HEK293 (cell line): ENCODE results near the gene HOXB8.

Experiments
- CTCF ChIA-PET: fragments of 350-600 bp; formaldehyde crosslinking; extraction: SDS; loops from one replicate; lab custom pipeline; 2021; ENCODE audit warnings: antibody characterized with exemption; lab: Yijun Ruan, JAX
- POLR2A ChIA-PET: fragments of 300-600 bp; formaldehyde crosslinking; extraction: SDS; loops from one replicate; lab custom pipeline; 2020; ENCODE audit warnings: antibody characterized with exemption, inconsistent platforms; lab: Yijun Ruan, JAX
- H3K27ac ChIP-seq: fragments of 200-500 bp; sonication (Bioruptor generic); 2 replicates; pipeline ENCODE4 v1.5.1; 2014; ENCODE audit warnings: low read depth, low read length, control low read depth, inconsistent platforms; ENCODE audit errors: extremely low read depth
- H3K36me3 ChIP-seq, 2 experiments: fragments of 200-500 bp in 1 of 2; sonication (Bioruptor generic) in 1 of 2; 1 replicate in 1 of 2; 2 replicates in 1 of 2; pipeline ENCODE4 v1.5.1; 2014 to 2017; ENCODE audit warnings: inconsistent platforms in 2 of 2, low read length in 2 of 2; ENCODE audit not compliant: control insufficient read depth in 2 of 2, insufficient read depth in 1 of 2
- H3K4me1 ChIP-seq: fragments of 200-500 bp; sonication (Bioruptor generic); 2 replicates; pipeline ENCODE4 v1.5.1; 2014; ENCODE audit warnings: mild to moderate bottlenecking, low read length, inconsistent platforms; ENCODE audit not compliant: control insufficient read depth, insufficient read depth
- H3K4me3 ChIP-seq: 2 replicates; pipeline ENCODE4 v1.5.1; 2011; ENCODE audit warnings: low read depth, mild to moderate bottlenecking, control low read depth, low read length, moderate library complexity
- H3K9me3 ChIP-seq: fragments of 200-500 bp; sonication (Bioruptor generic); 2 replicates; pipeline ENCODE4 v1.5.1; 2014; ENCODE audit warnings: low read depth, low read length, inconsistent platforms; ENCODE audit not compliant: control insufficient read depth, insufficient read depth
- KLF16 ChIP-seq: fragments of 450-650 bp; formaldehyde crosslinking; IDR thresholded peaks from 2 replicates; pipeline ENCODE4 v1.5.1; 2017; ENCODE audit warnings: missing biosample characterization, missing genetic modification characterization
- KLF7 ChIP-seq: fragments of 450-650 bp; formaldehyde crosslinking; IDR thresholded peaks from 2 replicates; pipeline ENCODE4 v1.5.1; 2016; ENCODE audit warnings: missing biosample characterization, missing genetic modification characterization, borderline replicate concordance
- MEIS1 ChIP-seq: sonication (generic); formaldehyde crosslinking; IDR thresholded peaks from 2 replicates; pipeline ENCODE4 v1.8.1; 2022; ENCODE audit warnings: missing genetic modification reagents, mild to moderate bottlenecking, borderline replicate concordance
- SETDB1 ChIP-seq: IDR thresholded peaks from one replicate; pipeline ENCODE4 v1.6.1; 2017; ENCODE audit warnings: mild to moderate bottlenecking, low read length, moderate library complexity, mixed read lengths; ENCODE audit not compliant: insufficient read length
- ZBTB10 ChIP-seq: fragments of 450-650 bp; formaldehyde crosslinking; IDR thresholded peaks from 2 replicates; pipeline ENCODE4 v1.5.1; 2016; ENCODE audit warnings: missing biosample characterization, missing genetic modification characterization
- ZBTB20 ChIP-seq: fragments of 450-650 bp; formaldehyde crosslinking; IDR thresholded peaks from 2 replicates; pipeline ENCODE4 v1.5.1; 2016; ENCODE audit warnings: missing biosample characterization, missing genetic modification characterization
- ZBTB8A ChIP-seq: fragments of 450-650 bp; formaldehyde crosslinking; IDR thresholded peaks from 2 replicates; pipeline ENCODE4 v1.5.1; 2016; ENCODE audit warnings: missing biosample characterization, missing genetic modification characterization
- ZFP69B ChIP-seq: fragments of 450-650 bp; formaldehyde crosslinking; IDR thresholded peaks from 2 replicates; pipeline ENCODE4 v1.5.1; 2016; ENCODE audit warnings: missing biosample characterization, missing genetic modification characterization
- ZNF114 ChIP-seq: fragments of 450-650 bp; formaldehyde crosslinking; IDR thresholded peaks from 2 replicates; pipeline ENCODE4 v1.5.0; 2017; ENCODE audit warnings: missing biosample characterization, missing genetic modification characterization
- ZNF132 ChIP-seq: fragments of 450-650 bp; formaldehyde crosslinking; IDR thresholded peaks from 2 replicates; pipeline ENCODE4 v1.5.1; 2017; ENCODE audit warnings: missing biosample characterization, missing genetic modification characterization, borderline replicate concordance
- ZNF18 ChIP-seq: fragments of 450-650 bp; formaldehyde crosslinking; IDR thresholded peaks from 2 replicates; pipeline ENCODE4 v1.5.1; 2016; ENCODE audit warnings: missing biosample characterization, missing genetic modification characterization
- ZNF558 ChIP-seq: fragments of 450-650 bp; formaldehyde crosslinking; IDR thresholded peaks from 2 replicates; pipeline ENCODE4 v1.5.1; 2016; ENCODE audit warnings: missing biosample characterization, missing genetic modification characterization
- ZNF600 ChIP-seq: fragments of 450-650 bp; formaldehyde crosslinking; IDR thresholded peaks from 2 replicates; pipeline ENCODE4 v1.5.1; 2016; ENCODE audit warnings: missing biosample characterization, missing genetic modification characterization
- ZNF629 ChIP-seq: fragments of 450-650 bp; formaldehyde crosslinking; IDR thresholded peaks from 2 replicates; pipeline ENCODE4 v1.5.1; 2017; ENCODE audit warnings: missing biosample characterization, missing genetic modification characterization
- TF ChIP-seq, protein P1 (sequence below): fragments of 450-650 bp; formaldehyde crosslinking; IDR thresholded peaks from 2 replicates; pipeline ENCODE4 v1.5.1; 2016; ENCODE audit warnings: missing biosample characterization, missing genetic modification characterization, low read depth
- TF ChIP-seq, protein P2 (sequence below): fragments of 450-650 bp; formaldehyde crosslinking; IDR thresholded peaks from 2 replicates; pipeline ENCODE4 v1.5.1; 2016; ENCODE audit warnings: missing biosample characterization, missing genetic modification characterization

The HOXB8 gene

GRCh38 chr17:48608494-48608834 is 6.6 kb downstream of the HOXB8 start:
- CTCF ChIA-PET: interaction anchor here (0.6 to 2.4 kb wide), 8 partner anchors 10 to 633 kb away, joined by 3 to 12 read pairs (median 3); no protein-coding TSS in a partner anchor
- H3K4me3 ChIP-seq: no peak overlapping the region
- TF ChIP-seq KLF16: no peak
- no peak for TF ChIP-seq ZBTB20 (tag by site-specific recombination)
- TF ChIP-seq ZNF558 (tag by site-specific recombination): no peak
- TF ChIP-seq ZBTB8A (tag by site-specific recombination): peak; percentile 34; the same call in 1 of the 2 replicates
- TF ChIP-seq, protein P1, sequence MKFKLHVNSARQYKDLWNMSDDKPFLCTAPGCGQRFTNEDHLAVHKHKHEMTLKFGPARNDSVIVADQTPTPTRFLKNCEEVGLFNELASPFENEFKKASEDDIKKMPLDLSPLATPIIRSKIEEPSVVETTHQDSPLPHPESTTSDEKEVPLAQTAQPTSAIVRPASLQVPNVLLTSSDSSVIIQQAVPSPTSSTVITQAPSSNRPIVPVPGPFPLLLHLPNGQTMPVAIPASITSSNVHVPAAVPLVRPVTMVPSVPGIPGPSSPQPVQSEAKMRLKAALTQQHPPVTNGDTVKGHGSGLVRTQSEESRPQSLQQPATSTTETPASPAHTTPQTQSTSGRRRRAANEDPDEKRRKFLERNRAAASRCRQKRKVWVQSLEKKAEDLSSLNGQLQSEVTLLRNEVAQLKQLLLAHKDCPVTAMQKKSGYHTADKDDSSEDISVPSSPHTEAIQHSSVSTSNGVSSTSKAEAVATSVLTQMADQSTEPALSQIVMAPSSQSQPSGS (tag by site-specific recombination): no peak
- no peak for TF ChIP-seq ZFP69B
- TF ChIP-seq SETDB1: no peak
- TF ChIP-seq, all 188 proteins: peak for 1
- H3K36me3 ChIP-seq: peaks cover 7 to 15% of the 10 kb centered on the region in 2 experiments
- POLR2A ChIA-PET: interaction anchor here (1.2 to 2.4 kb wide), 2 partner anchors 7 to 560 kb away, joined by 3 to 8 read pairs; no protein-coding TSS in a partner anchor
- peaks cover 26% of the 10 kb centered on the region for H3K4me1 ChIP-seq
- H3K27ac ChIP-seq: no peak overlapping the region
- H3K9me3 ChIP-seq: no peaks in the 10 kb centered on the region

DNA sequence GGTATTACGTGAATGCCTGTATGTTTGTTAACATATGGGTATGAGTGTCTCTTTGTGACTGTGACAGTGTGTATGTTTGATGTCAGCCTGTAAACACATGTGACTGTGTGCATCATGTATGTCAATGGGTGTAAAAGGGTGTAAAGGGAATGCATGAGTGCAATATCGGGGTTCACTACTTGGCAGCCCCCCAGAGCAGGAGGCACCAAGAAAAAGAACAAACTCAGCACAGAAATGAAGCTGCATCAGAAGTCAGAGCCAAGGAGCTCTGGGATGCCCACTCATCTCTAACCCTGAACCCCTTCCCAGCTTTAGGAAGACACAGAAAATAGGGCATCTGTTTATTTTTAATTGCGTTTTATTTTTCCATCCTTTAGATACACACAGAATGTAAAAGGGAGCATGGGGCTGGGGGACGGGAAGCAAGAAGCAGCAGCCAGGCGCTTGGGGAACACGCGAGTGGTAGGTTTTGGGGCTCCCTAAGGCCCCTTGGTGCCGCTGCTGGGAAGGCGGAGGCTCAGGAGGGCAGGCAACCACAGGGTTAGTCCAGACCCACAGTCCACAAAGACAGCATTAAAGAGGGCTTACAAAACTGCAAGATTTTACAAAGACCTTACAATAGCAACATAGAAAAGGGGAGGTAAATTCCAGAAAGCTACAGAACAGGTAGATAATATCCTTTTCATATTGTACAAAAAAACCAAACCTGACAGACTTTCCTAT is 8.0 kb downstream of the HOXB8 start:
- H3K9me3 ChIP-seq: no peaks in the 10 kb centered on the region
- peaks cover 24% of the 10 kb centered on the region for H3K4me1 ChIP-seq
- ChIA-PET CTCF (interaction anchor here (0.6 to 2.0 kb wide), 2 partner anchors 265 to 271 kb away, joined by 3 to 4 read pairs; no protein-coding TSS in a partner anchor), POLR2A (interaction anchor here (1.1 kb wide), 1 partner anchor 19 kb away, joined by 6 read pairs; the partner anchor contains the start of gene HOXB9)
- peaks cover 7 to 15% of the 10 kb centered on the region in 2 experiments for H3K36me3 ChIP-seq
- H3K4me3 ChIP-seq: no peak overlapping the region
- TF ChIP-seq, protein P2, sequence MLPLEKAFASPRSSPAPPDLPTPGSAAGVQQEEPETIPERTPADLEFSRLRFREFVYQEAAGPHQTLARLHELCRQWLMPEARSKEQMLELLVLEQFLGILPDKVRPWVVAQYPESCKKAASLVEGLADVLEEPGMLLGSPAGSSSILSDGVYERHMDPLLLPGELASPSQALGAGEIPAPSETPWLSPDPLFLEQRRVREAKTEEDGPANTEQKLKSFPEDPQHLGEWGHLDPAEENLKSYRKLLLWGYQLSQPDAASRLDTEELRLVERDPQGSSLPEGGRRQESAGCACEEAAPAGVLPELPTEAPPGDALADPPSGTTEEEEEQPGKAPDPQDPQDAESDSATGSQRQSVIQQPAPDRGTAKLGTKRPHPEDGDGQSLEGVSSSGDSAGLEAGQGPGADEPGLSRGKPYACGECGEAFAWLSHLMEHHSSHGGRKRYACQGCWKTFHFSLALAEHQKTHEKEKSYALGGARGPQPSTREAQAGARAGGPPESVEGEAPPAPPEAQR (tag by site-specific recombination): no peak
- TF ChIP-seq KLF7: no peak
- TF ChIP-seq ZBTB10 (tag by site-specific recombination): peak; percentile 62; the same call in 1 of the 2 replicates
- TF ChIP-seq ZNF132 (tag by site-specific recombination): no peak
- no peak for TF ChIP-seq MEIS1 (CRISPR knock-in tag)
- H3K27ac ChIP-seq: peak overlapping the region; percentile 17; the same call in 1 of the 2 replicates

DNA sequence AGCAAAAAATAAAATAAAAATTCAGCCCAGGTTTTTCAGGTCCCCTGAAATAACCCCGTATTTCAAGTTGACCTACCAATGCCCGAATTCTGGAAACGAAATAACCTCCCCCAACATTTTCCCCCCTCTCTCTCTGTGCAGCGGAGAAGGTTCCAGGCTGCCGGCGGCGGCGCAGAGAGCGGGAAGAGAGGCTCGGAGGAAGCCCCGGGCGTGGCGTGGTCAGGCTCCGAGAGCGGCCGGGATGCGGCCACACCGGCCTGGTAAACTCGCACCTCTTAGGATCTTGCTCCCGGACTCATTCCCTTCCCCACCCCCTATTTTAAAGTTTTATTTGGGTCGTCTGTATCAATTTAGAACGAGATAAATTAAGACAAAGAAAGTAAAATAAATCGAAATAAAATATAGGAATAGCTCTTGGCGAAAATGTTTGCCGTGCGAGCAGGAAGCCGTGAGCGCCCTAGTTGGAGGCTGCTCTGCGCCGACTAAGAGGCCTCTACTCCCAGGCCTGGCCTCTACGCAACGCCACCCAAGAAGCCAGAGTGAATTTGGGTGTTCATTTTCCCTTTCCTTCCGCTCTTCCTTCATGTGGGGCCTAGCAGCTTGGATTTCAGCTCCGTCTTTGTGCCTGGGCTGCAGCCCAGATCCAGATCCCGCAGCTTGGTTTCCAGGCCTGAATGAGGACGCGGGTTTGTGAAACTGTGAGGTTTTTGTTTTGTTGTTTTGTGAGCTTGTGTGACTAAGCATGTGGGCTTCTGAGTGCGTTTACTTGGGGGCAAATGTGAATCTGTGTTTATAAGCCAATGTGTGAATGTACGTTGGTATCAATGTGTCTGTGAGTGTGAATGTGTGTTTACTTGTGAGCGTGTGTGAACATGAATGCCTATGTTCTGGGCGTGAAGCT is 8.9 kb downstream of the HOXB8 start:
- Histone ChIP-seq H3K9me3 (no peaks in the 10 kb centered on the region), H3K27ac (peak overlapping the region; percentile 86; the same call in 1 of the 2 replicates), H3K36me3 (peaks cover 7 to 15% of the 10 kb centered on the region in 2 experiments), H3K4me1 (peaks cover 29% of the 10 kb centered on the region), H3K4me3 (no peak overlapping the region)
- ChIA-PET POLR2A (no interaction called here), CTCF (interaction anchor here (0.6 to 2.0 kb wide), 2 partner anchors 270 to 280 kb away, joined by 3 to 4 read pairs; no protein-coding TSS in a partner anchor)
- TF ChIP-seq ZNF629 (tag by site-specific recombination) (no peak), ZNF114 (tag by site-specific recombination) (no peak), ZNF600 (tag by site-specific recombination) (peak; percentile 50; the same call in 1 of the 2 replicates), ZNF18 (tag by site-specific recombination) (peak; percentile 87), ZBTB8A (tag by site-specific recombination) (0 out of 2 replicates have a peak, but pooled peaks have one; percentile 18)
